ENCODE measurements around the gene MRPS26. TPM values are rescaled to one million over a fixed set of nuclear protein-coding genes. Genes with fewer than 3 reads are reported as not detected.

The MRPS26 gene
- total RNA-seq, 1 experiment from 2014 or later, result 66.5 TPM

DNA sequence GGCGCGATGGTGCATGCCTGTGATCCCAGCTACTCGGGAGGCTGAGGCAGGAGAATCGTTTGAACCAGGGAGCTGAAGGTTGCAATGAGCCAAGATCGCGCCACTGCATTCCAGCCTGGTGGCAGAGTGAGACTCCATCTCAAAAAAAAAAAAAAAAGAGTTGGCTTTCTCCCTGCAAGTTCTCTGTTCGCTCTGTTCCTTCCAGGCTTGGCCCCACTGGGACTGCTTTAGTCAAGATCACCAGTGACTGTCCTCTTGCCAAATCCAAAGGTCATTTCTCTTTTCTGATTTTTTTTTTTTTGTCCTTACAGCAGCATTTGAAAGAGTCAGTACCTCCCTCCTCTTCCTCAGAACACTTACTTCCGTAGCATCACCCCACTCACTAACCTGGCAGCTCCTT lies 13.2 kb upstream of the MRPS26 start:
- H3K9me2 ChIP-seq (replicated peaks; ENCODE audit: insufficient read depth, low read length), result no peaks in the 10 kb centered on the region
- H4K20me1 ChIP-seq (ENCODE audit: insufficient read depth, low read depth, low read length), result no peaks in the 10 kb centered on the region
- no peak overlapping the region for H3K9ac ChIP-seq (ENCODE audit: low read length)
- H3K4me3 ChIP-seq (ENCODE audit: low read length), result no peak overlapping the region
- H3K36me3 ChIP-seq (ENCODE audit: insufficient read depth, low read length), result peaks cover 12% of the 10 kb centered on the region; the same call in 1 of the 2 replicates
- no peak overlapping the region for H2AFZ ChIP-seq (ENCODE audit: low read length)
- H3K79me2 ChIP-seq (ENCODE audit: low read length), result no peaks in the 10 kb centered on the region
- no peak for DNase-seq
- H3K4me2 ChIP-seq (ENCODE audit: low read depth, low read length, poor library complexity, severe bottlenecking), result no peak overlapping the region
- H3K27me3 ChIP-seq (ENCODE audit: low read length), result no peaks in the 10 kb centered on the region
- H3K9me3 ChIP-seq (ENCODE audit: low read length), result no peaks in the 10 kb centered on the region
- H3K4me1 ChIP-seq (ENCODE audit: low read length), result no peaks in the 10 kb centered on the region
- H3K27ac ChIP-seq (ENCODE audit: low read length), result no peak overlapping the region

DNA sequence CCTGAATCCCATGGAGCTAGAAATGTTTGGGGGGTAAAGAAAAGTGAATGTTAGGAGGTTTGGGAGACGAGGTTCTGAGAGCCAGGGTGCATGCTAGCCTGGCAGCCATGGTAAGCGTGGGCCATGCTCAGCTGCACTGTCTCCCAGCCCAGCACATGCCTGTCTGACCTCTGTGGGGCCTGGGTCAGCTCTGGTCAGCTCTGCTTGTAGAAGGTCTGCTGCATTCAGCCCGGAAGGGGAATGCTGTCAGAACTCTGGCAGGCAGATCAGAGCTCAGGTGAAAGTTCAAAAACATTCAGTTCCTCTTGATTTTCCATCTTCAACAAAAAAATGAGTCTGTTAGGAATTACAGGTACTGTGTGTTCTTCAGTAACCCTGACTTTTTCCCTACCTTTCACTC lies 8.2 kb upstream of the MRPS26 start:
- Histone ChIP-seq H3K36me3 (ENCODE audit: insufficient read depth, low read length) (peaks cover 10% of the 10 kb centered on the region; the same call in 1 of the 2 replicates), H3K9me3 (ENCODE audit: low read length) (no peaks in the 10 kb centered on the region), H3K9ac (ENCODE audit: low read length) (no peak overlapping the region), H3K4me1 (ENCODE audit: low read length) (no peaks in the 10 kb centered on the region), H2AFZ (ENCODE audit: low read length) (no peak overlapping the region), H3K27me3 (ENCODE audit: low read length) (no peaks in the 10 kb centered on the region), H3K27ac (ENCODE audit: low read length) (no peak overlapping the region), H3K4me2 (ENCODE audit: low read depth, low read length, poor library complexity, severe bottlenecking) (no peak overlapping the region), H3K9me2 (replicated peaks; ENCODE audit: insufficient read depth, low read length) (no peaks in the 10 kb centered on the region), H4K20me1 (ENCODE audit: insufficient read depth, low read depth, low read length) (no peaks in the 10 kb centered on the region), H3K4me3 (ENCODE audit: low read length) (no peak overlapping the region), H3K79me2 (ENCODE audit: low read length) (no peaks in the 10 kb centered on the region)
- no peak for DNase-seq

DNA sequence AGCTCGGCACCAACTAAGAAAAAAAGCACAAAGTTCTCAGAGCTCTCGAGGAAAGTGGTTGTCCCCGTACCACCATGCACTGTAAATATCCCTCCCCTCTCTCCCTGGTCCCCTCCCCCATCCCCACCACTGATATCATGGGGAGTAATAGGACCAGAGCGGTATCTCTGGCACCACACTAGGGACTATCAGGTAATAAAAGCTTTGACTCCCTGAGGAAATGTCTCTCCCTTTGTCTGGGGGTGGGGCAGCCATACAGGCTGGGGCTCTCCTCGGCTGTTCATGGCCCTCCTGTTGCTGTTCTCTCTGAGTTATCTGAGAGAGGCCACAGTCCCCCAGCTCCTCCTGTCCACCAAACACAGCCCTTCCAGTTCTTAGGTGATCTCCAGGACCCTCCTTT lies 7.4 kb upstream of the MRPS26 start:
- no peaks in the 10 kb centered on the region for H3K9me2 ChIP-seq (replicated peaks; ENCODE audit: insufficient read depth, low read length)
- H3K36me3 ChIP-seq (ENCODE audit: insufficient read depth, low read length), result peaks cover 10% of the 10 kb centered on the region; the same call in 1 of the 2 replicates
- H3K27me3 ChIP-seq (ENCODE audit: low read length), result no peaks in the 10 kb centered on the region
- no peak overlapping the region for H2AFZ ChIP-seq (ENCODE audit: low read length)
- DNase-seq, result no peak
- H3K9ac ChIP-seq (ENCODE audit: low read length), result no peak overlapping the region
- H3K4me3 ChIP-seq (ENCODE audit: low read length), result no peak overlapping the region
- no peaks in the 10 kb centered on the region for H3K4me1 ChIP-seq (ENCODE audit: low read length)
- no peaks in the 10 kb centered on the region for H3K9me3 ChIP-seq (ENCODE audit: low read length)
- H3K27ac ChIP-seq (ENCODE audit: low read length), result no peak overlapping the region
- no peaks in the 10 kb centered on the region for H3K79me2 ChIP-seq (ENCODE audit: low read length)
- no peaks in the 10 kb centered on the region for H4K20me1 ChIP-seq (ENCODE audit: insufficient read depth, low read depth, low read length)
- no peak overlapping the region for H3K4me2 ChIP-seq (ENCODE audit: low read depth, low read length, poor library complexity, severe bottlenecking)

DNA sequence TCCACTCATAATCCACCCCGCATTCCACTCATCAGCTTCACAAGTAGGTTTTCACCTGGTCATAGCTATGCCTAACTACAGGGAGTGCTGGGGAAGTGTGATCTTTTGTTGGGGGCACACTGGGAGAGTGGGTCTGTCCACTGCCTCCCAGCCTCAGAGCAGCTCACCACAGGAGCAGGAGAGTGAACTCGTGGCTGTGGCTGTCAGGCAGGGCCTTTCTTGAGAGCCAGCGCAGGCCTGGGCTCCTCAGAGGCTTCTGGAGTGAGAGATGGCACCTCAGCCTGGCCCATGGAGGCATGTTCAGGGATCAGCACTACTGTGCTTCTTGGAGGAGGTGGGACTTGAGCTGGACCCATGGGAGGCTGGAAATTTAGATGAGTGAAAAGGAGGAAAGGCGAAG lies 6.4 kb upstream of the MRPS26 start:
- no peak overlapping the region for H3K4me3 ChIP-seq (ENCODE audit: low read length)
- no peaks in the 10 kb centered on the region for H4K20me1 ChIP-seq (ENCODE audit: insufficient read depth, low read depth, low read length)
- H3K9me2 ChIP-seq (replicated peaks; ENCODE audit: insufficient read depth, low read length), result no peaks in the 10 kb centered on the region
- H3K27me3 ChIP-seq (ENCODE audit: low read length), result no peaks in the 10 kb centered on the region
- no peak overlapping the region for H2AFZ ChIP-seq (ENCODE audit: low read length)
- H3K4me2 ChIP-seq (ENCODE audit: low read depth, low read length, poor library complexity, severe bottlenecking), result no peak overlapping the region
- H3K27ac ChIP-seq (ENCODE audit: low read length), result no peak overlapping the region
- H3K79me2 ChIP-seq (ENCODE audit: low read length), result no peaks in the 10 kb centered on the region
- H3K4me1 ChIP-seq (ENCODE audit: low read length), result peaks cover 8% of the 10 kb centered on the region
- DNase-seq, result no peak
- no peak overlapping the region for H3K9ac ChIP-seq (ENCODE audit: low read length)
- H3K9me3 ChIP-seq (ENCODE audit: low read length), result no peaks in the 10 kb centered on the region
- peaks cover 10% of the 10 kb centered on the region; the same call in 1 of the 2 replicates for H3K36me3 ChIP-seq (ENCODE audit: insufficient read depth, low read length)

DNA sequence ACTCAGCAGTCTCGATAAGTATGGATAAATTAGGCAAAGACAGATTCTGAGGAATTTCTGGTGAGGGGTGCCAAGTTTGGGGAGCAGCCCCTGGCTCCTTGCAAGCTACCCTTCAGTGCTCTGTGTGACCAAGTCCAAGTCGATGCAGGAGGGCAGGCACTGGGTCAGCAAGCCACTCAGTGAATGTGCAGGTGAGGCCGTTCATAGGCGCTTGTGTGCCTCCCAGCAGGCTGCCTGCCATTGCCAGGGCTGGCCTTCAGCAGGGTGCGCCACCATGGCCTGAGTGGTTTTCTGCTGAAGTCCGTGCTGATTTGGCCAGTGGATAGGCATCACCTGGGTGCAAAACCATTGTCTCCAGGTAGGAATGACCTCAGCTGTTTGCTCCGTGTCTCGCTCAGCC lies 5.8 kb upstream of the MRPS26 start:
- H3K27ac ChIP-seq (ENCODE audit: low read length), result no peak overlapping the region
- no peaks in the 10 kb centered on the region for H3K79me2 ChIP-seq (ENCODE audit: low read length)
- DNase-seq, result no peak
- no peaks in the 10 kb centered on the region for H3K9me2 ChIP-seq (replicated peaks; ENCODE audit: insufficient read depth, low read length)
- H2AFZ ChIP-seq (ENCODE audit: low read length), result no peak overlapping the region
- no peaks in the 10 kb centered on the region for H4K20me1 ChIP-seq (ENCODE audit: insufficient read depth, low read depth, low read length)
- H3K9ac ChIP-seq (ENCODE audit: low read length), result no peak overlapping the region
- H3K4me2 ChIP-seq (ENCODE audit: low read depth, low read length, poor library complexity, severe bottlenecking), result no peak overlapping the region
- peaks cover 15% of the 10 kb centered on the region for H3K4me1 ChIP-seq (ENCODE audit: low read length)
- peaks cover 10% of the 10 kb centered on the region; the same call in 1 of the 2 replicates for H3K36me3 ChIP-seq (ENCODE audit: insufficient read depth, low read length)
- H3K27me3 ChIP-seq (ENCODE audit: low read length), result no peaks in the 10 kb centered on the region
- no peak overlapping the region for H3K4me3 ChIP-seq (ENCODE audit: low read length)
- H3K9me3 ChIP-seq (ENCODE audit: low read length), result no peaks in the 10 kb centered on the region

DNA sequence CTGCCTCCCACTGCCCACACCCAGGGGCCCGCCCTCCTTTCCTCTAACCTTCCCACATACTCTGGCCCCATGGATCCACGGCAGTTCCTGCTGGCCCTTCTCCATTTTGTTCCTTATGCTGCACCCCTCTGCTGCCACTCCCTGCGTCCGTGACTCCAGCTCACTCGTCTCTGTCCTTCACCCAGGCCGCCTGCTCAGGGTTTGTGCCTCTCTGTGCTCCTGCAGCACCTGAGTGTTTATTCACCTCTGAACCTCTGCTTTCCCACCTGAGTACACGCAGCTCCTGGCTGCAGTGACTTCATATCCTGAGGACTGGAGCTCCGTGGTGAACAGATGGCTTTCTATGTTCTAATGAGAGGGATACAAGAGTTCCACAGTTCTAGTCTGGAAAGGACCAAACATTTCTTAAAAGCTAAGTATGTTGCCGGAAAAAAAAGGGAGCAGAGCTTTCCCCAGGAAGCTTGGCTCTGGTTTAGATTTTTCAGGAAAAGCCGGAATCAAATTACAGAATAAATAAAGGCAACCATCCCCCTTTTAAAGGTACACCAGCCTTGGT lies 3.9 kb upstream of the MRPS26 start:
- H3K79me2 ChIP-seq (ENCODE audit: low read length), result peaks cover 10% of the 10 kb centered on the region

DNA sequence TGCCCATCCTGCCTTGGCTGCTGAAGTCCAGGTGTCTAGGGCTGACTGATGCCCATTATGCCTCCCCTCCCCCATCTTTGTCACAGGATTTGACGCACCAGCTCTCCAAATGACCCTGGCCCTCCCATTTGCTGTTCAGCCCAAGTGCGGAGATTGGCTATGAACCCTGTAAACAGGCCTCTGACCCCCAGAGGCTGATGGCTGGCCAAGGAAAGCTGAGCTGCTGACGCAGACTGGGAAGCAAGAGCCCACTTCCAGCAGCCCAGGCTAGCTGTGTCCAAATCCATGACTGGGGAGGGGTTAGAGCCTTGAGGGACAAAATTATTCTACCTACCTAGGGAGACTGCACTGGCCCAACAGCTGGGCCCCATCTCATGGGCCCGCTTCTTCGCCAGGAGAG lies 3.2 kb upstream of the MRPS26 start:
- Histone ChIP-seq H3K9ac (ENCODE audit: low read length) (no peak overlapping the region), H3K4me3 (ENCODE audit: low read length) (no peak overlapping the region), H3K9me2 (replicated peaks; ENCODE audit: insufficient read depth, low read length) (no peaks in the 10 kb centered on the region), H3K79me2 (ENCODE audit: low read length) (peaks cover 17% of the 10 kb centered on the region), H3K36me3 (ENCODE audit: insufficient read depth, low read length) (peaks cover 4% of the 10 kb centered on the region), H4K20me1 (ENCODE audit: insufficient read depth, low read depth, low read length) (0 out of 2 replicates have a peak, but pooled peaks cover 8% of the 10 kb centered on the region), H3K9me3 (ENCODE audit: low read length) (no peaks in the 10 kb centered on the region), H3K27me3 (ENCODE audit: low read length) (no peaks in the 10 kb centered on the region), H3K27ac (ENCODE audit: low read length) (no peak overlapping the region), H2AFZ (ENCODE audit: low read length) (no peak overlapping the region), H3K4me2 (ENCODE audit: low read depth, low read length, poor library complexity, severe bottlenecking) (no peak overlapping the region), H3K4me1 (ENCODE audit: low read length) (peaks cover 30% of the 10 kb centered on the region)
- DNase-seq, result no peak

More for the DNA sequence above, 3.9 kb upstream of the MRPS26 start:
- Histone ChIP-seq H3K36me3 (ENCODE audit: insufficient read depth, low read length) (no peaks in the 10 kb centered on the region; the same call in 1 of the 2 replicates), H3K9me3 (ENCODE audit: low read length) (no peaks in the 10 kb centered on the region), H3K4me3 (ENCODE audit: low read length) (no peak overlapping the region), H3K4me1 (ENCODE audit: low read length) (peaks cover 23% of the 10 kb centered on the region), H3K9me2 (replicated peaks; ENCODE audit: insufficient read depth, low read length) (no peaks in the 10 kb centered on the region), H3K9ac (ENCODE audit: low read length) (no peak overlapping the region), H3K27ac (ENCODE audit: low read length) (no peak overlapping the region), H2AFZ (ENCODE audit: low read length) (no peak overlapping the region), H3K4me2 (ENCODE audit: low read depth, low read length, poor library complexity, severe bottlenecking) (no peak overlapping the region), H3K27me3 (ENCODE audit: low read length) (no peaks in the 10 kb centered on the region), H4K20me1 (ENCODE audit: insufficient read depth, low read depth, low read length) (0 out of 2 replicates have a peak, but pooled peaks cover 2% of the 10 kb centered on the region)
- DNase-seq, result no peak

DNA sequence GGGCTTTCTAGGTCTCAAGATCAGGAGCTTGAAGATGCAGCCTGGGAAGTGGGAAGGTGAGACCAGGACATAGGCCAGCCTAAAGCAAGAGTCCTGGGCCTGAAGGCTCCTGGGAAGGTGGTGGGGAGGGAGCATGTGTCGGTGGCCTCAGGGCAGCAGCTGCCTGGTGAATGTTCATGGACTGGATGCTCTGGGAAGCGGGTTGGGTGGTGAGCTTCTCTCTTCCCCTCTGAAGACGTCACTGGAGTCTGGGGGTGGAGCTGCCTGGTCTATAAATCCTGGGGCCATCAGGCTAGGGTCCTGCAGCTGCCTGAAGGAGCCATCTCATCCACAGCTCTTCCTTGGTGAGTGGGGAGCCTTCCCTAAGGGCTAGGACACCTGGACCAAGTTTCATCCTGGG lies 2.5 kb upstream of the MRPS26 start, which contains the start of gene GNRH2:
TSS of gene GNRH2 (plus strand) at position 301 of the 400 bp plus-strand sequence. CDS start 793 bp downstream, outside the sequence.
- peaks cover 11% of the 10 kb centered on the region for H3K36me3 ChIP-seq (ENCODE audit: insufficient read depth, low read length)
- peak within 1 kb of the TSS; percentile 98 for H3K4me2 ChIP-seq (ENCODE audit: low read depth, low read length, poor library complexity, severe bottlenecking)
- peak within 1 kb of the TSS; percentile 86; the same call in 1 of the 2 replicates for H3K9ac ChIP-seq (ENCODE audit: low read length)
- H3K79me2 ChIP-seq (ENCODE audit: low read length), result peaks cover 20% of the 10 kb centered on the region
- no peaks in the 10 kb centered on the region for H3K9me2 ChIP-seq (replicated peaks; ENCODE audit: insufficient read depth, low read length)
- no peaks in the 10 kb centered on the region for H3K27me3 ChIP-seq (ENCODE audit: low read length)
- H3K4me1 ChIP-seq (ENCODE audit: low read length), result peaks cover 31% of the 10 kb centered on the region
- no peaks in the 10 kb centered on the region for H3K9me3 ChIP-seq (ENCODE audit: low read length)
- H2AFZ ChIP-seq (ENCODE audit: low read length), result no peak within 1 kb of the TSS
- peak within 1 kb of the TSS; percentile 93 for H3K27ac ChIP-seq (ENCODE audit: low read length)
- peak within 1 kb of the TSS; percentile 88; the same call in 1 of the 2 replicates for H3K4me3 ChIP-seq (ENCODE audit: low read length)
- 0 out of 2 replicates have a peak, but pooled peaks cover 9% of the 10 kb centered on the region for H4K20me1 ChIP-seq (ENCODE audit: insufficient read depth, low read depth, low read length)
- DNase-seq, result no peak
